Measurements from ENCODE around the gene TLR2.

TLR2 gene

GRCh38 chr4:153733751-153734448 is 49.8 kb downstream of the TLR2 start:
- DNase-seq = no peak

GRCh38 chr4:153735906-153736461 is 51.9 kb downstream of the TLR2 start:
- no peak for DNase-seq

- DNase-seq = no peak
Measured at GRCh38 chr4:153741541-153741940, 57.5 kb downstream of the TLR2 start.

- DNase-seq = no peak
Measured at GRCh38 chr4:153745651-153746050, 61.6 kb downstream of the TLR2 start.

- DNase-seq = no peak
Measured at GRCh38 chr4:153747406-153747955, 63.4 kb downstream of the TLR2 start.

- DNase-seq = no peak
Measured at GRCh38 chr4:153748378-153748777, 64.3 kb downstream of the TLR2 start.

- DNase-seq = peak; percentile 65 to 72
Measured at GRCh38 chr4:153750197-153750817, 66.2 kb downstream of the TLR2 start.

- no peak for DNase-seq
Measured at GRCh38 chr4:153755186-153755585, 71.1 kb downstream of the TLR2 start.

Measured in CD4-positive, alpha-beta T cell treated with Interleukin-4 for 1 hour (primary cell).